HepG2 (cell line): ENCODE results near the gene CLDN14. TPM values are rescaled to one million over a fixed set of nuclear protein-coding genes. Genes with fewer than 3 reads are reported as not detected.

Experiments
- ATAC-seq: fragments of 200-7000 bp; cut with Tn5 transposase; 3 replicates; pipeline ENCODE4 v1.9.1; 2020; ENCODE audit warnings: mild to moderate bottlenecking, moderate library complexity
- BruUV-seq: library from RNA; stranded (reverse); fragments of 400-500 nt; replicated peaks from 2 replicates; lab custom pipeline; 2021; lab: Mats Ljungman, UMichigan
- CTCF ChIA-PET: fragments of 300-600 bp; formaldehyde crosslinking; extraction: SDS; loops from one replicate; lab custom pipeline; 2021; ENCODE audit warnings: low total read pairs, inconsistent platforms, low intra/inter-chr PET ratio; lab: Yijun Ruan, JAX
- POLR2A ChIA-PET: fragments of 350-600 bp; sonication (Branson Sonifier 250); formaldehyde crosslinking; loops from one replicate; lab custom pipeline; 2020; ENCODE audit warnings: antibody characterized with exemption, inconsistent platforms; lab: Yijun Ruan, JAX
- DNase-seq: peaks from one replicate; pipeline ENCODE4 v3.0.0-alpha.2; 2015; ENCODE audit warnings: low spot score
- FAIRE-seq: peaks from 3 replicates; lab custom pipeline; 2011; peaks lifted over from hg19 to GRCh38; lab: Jason Lieb, UNC
- H2AFZ ChIP-seq: one replicate; pipeline ENCODE4 v1.6.1; 2011; ENCODE audit warnings: low read length, inconsistent platforms
- H3K27ac ChIP-seq: fragments of 300-600 bp; 3 replicates; pipeline ENCODE4 v1.8.0; 2011; ENCODE audit warnings: mixed run types, mild to moderate bottlenecking, mixed read lengths, low read length, inconsistent platforms; ENCODE audit not compliant: insufficient read depth; ENCODE audit errors: extremely low read length
- H3K27me3 ChIP-seq, 2 experiments: fragments of 200-600 bp in 1 of 2; 2 replicates in 1 of 2; 3 replicates in 1 of 2; pipeline versions ENCODE4 v1.6.0 to v1.8.0; 2011; ENCODE audit warnings: low read length in 2 of 2, mild to moderate bottlenecking in 2 of 2, moderate library complexity in 2 of 2, inconsistent platforms in 1 of 2; ENCODE audit not compliant: insufficient read depth in 2 of 2, control insufficient read depth in 1 of 2
- H3K36me3 ChIP-seq, 2 experiments: fragments of 200-600 bp in 1 of 2; replicated peaks in 1 of 2; 2 replicates in 1 of 2; 3 replicates in 1 of 2; pipeline versions ENCODE4 v1.5.1 to v1.8.0; 2011; ENCODE audit warnings: low read length in 2 of 2, inconsistent platforms in 1 of 2; ENCODE audit not compliant: insufficient read depth in 2 of 2, control insufficient read depth in 1 of 2
- H3K4me1 ChIP-seq: 2 replicates; pipeline ENCODE4 v1.5.1; 2012; ENCODE audit warnings: low read length, inconsistent platforms; ENCODE audit not compliant: insufficient read depth
- H3K4me2 ChIP-seq: 2 replicates; pipeline ENCODE4 v1.6.0; 2011; ENCODE audit warnings: low read depth, low read length, inconsistent platforms
- H3K4me3 ChIP-seq, 3 experiments: fragments of 200-600 bp in 1 of 3; sonication (generic), shearing (Covaris generic) in 1 of 3; replicated peaks in 1 of 3; 2 replicates each; pipeline ENCODE4 v1.5.1; 2011 to 2016; ENCODE audit warnings: low read length in 3 of 3, inconsistent platforms in 2 of 3, low read depth in 2 of 3, mild to moderate bottlenecking in 2 of 3, control low read depth in 1 of 3, mixed read lengths in 1 of 3; ENCODE audit not compliant: insufficient read depth in 1 of 3
- H3K79me2 ChIP-seq: one replicate; pipeline ENCODE4 v1.6.1; 2011; ENCODE audit warnings: low read length, inconsistent platforms; ENCODE audit not compliant: insufficient read depth
- H3K9ac ChIP-seq: 2 replicates; pipeline ENCODE4 v1.6.0; 2011; ENCODE audit warnings: mild to moderate bottlenecking, low read depth, low read length, inconsistent platforms; ENCODE audit not compliant: insufficient read depth
- H3K9me3 ChIP-seq: 2 replicates; pipeline ENCODE4 v1.5.1; 2012; ENCODE audit warnings: mild to moderate bottlenecking, low read length
- H4K20me1 ChIP-seq: 2 replicates; pipeline ENCODE4 v1.6.0; 2011; ENCODE audit warnings: inconsistent platforms, mild to moderate bottlenecking, low read length, moderate library complexity; ENCODE audit not compliant: insufficient read depth
- CBX5 ChIP-seq: sonication (generic); formaldehyde crosslinking; IDR thresholded peaks from 2 replicates; pipeline ENCODE4 v1.4.0; 2020; ENCODE audit warnings: missing genetic modification reagents, borderline replicate concordance
- GPBP1L1 ChIP-seq: sonication (generic); formaldehyde crosslinking; IDR thresholded peaks from 2 replicates; pipeline ENCODE4 v1.5.0; 2020; ENCODE audit warnings: mild to moderate bottlenecking, missing genetic modification reagents
- SP5 ChIP-seq: IDR thresholded peaks from 2 replicates; pipeline ENCODE4 v1.6.1; 2016; ENCODE audit warnings: low read depth, borderline replicate concordance
- ZNF263 ChIP-seq: sonication (generic); formaldehyde crosslinking; IDR thresholded peaks from 2 replicates; pipeline ENCODE4 v1.4.0; 2020; ENCODE audit warnings: missing genetic modification reagents
- ZNF3 ChIP-seq: IDR thresholded peaks from 2 replicates; pipeline ENCODE4 v1.7.0; 2017; ENCODE audit warnings: inconsistent platforms
- WGBS: methylation state at CpG from one replicate; pipeline ENCODE4 v1.1.6; 2017; ENCODE audit warnings: low lambda C conversion rate; 5-methylcytosine and 5-hydroxymethylcytosine counted together
- in situ Hi-C: cut with HindIII; loops from 2 replicates; pipeline ENCODE4 v1.10.0; 2017; ENCODE audit warnings: low pct_unique_long_range_greater_than_20kb; ENCODE audit not compliant: extremely low pct_ligation_motif_present
- intact Hi-C: fragments of 100-400 bp; cut with micrococcal nuclease; formaldehyde crosslinking; loops from one replicate; pipeline ENCODE4 v1.10.0; 2022; ENCODE audit not compliant: unreplicated experiment
- polyA plus RNA-seq, 8 experiments: library from polyadenylated mRNA; depleted of rRNA in 3 of 8; stranded (reverse) in 7 of 8; unstranded in 1 of 8; fragments of >200 nt; fragmentation: Illumina TruSeq in 4 of 8; extraction: Trizol in 4 of 8; gene quantifications; 2 replicates each; pipeline versions ENCODE4 v1.2.1 to v1.2.3, GENCODE V29; 2011 to 2016; ENCODE audit warnings: low read depth in 4 of 8, missing spikeins in 1 of 8, mixed read lengths in 1 of 8; ENCODE audit not compliant: insufficient read depth in 1 of 8
- total RNA-seq, 5 experiments: library from RNA; depleted of rRNA; stranded (reverse); fragments of >200 nt; fragmentation: Illumina TruSeq; extraction: Trizol; gene quantifications; 2 replicates each; pipeline ENCODE4 v1.2.3, GENCODE V29; 2016; ENCODE audit warnings: low read depth in 1 of 5
- TF ChIP-seq, protein P1 (sequence below): sonication (generic); formaldehyde crosslinking; IDR thresholded peaks from 2 replicates; pipeline ENCODE4 v1.4.0; 2020; ENCODE audit warnings: mild to moderate bottlenecking, low read depth, missing genetic modification reagents

The CLDN14 gene
- total and polyA plus RNA-seq, 2 of the 13 experiments (the other 11 are each of a cell fraction or from before 2014, with no cell fraction given), result 1.1 to 1.4 TPM

DNA sequence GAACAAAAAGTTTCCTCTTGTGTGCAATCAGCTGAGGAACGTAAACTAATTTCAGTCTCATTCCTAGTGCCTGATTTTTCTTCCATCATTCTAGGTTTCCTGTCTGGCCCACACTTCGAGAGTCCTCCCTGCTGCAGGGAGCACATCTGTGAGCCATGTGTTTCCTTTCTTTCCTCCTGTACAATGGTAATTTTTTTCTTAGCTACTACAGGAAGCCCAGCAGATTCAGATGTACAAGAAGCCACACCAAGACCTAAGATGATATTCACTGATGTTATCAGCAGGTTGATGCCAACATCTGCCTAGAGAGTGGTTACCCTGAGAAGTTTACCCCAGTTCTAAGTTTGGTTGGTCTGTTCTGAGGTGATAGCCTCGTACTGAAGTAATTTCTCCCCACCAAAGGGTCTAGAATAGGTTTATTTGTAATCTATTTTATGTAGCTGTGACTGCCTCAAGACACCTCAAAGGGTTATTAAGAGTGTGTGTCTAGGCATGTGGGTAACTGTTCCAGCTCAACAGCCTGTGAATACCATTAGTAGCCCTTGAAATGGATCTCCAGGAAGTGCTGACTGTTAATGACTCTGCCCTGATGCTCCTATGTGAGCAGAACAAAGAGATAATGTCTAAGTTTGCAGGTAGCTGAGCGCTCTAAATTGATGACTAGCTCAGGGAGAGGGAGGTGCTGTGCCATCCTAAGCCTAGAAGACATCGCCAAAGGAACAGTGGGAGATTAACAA is 31.7 kb upstream of the CLDN14 start:
- no peak for FAIRE-seq
- ChIA-PET CTCF (no interaction called here), POLR2A (no interaction called here)
- intact Hi-C loops, result no loop called here
- Histone ChIP-seq H3K27me3 (peaks cover 0 to 23% of the 10 kb centered on the region in 2 experiments; a peak in 2 of 5 replicates), H3K4me3 (no peak overlapping the region), H3K36me3 (no peaks in the 10 kb centered on the region), H3K4me2 (no peak overlapping the region), H4K20me1 (no peaks in the 10 kb centered on the region), H3K9ac (no peak overlapping the region), H3K27ac (no peak overlapping the region), H2AFZ (no peak overlapping the region), H3K4me1 (peaks cover 17% of the 10 kb centered on the region), H3K79me2 (no peaks in the 10 kb centered on the region), H3K9me3 (no peaks in the 10 kb centered on the region)
- ATAC-seq, result no peak
- in situ Hi-C loops, result no loop called here
- no peak for DNase-seq
- TF ChIP-seq CBX5 (CRISPR knock-in tag), result no peak
- no peak for TF ChIP-seq SP5
- TF ChIP-seq GPBP1L1 (CRISPR knock-in tag), result no peak
- TF ChIP-seq ZNF263, result peak; percentile 57; the same call in 1 of the 2 replicates
- TF ChIP-seq ZNF3 (CRISPR knock-in tag), result no peak
- TF ChIP-seq, protein P1, sequence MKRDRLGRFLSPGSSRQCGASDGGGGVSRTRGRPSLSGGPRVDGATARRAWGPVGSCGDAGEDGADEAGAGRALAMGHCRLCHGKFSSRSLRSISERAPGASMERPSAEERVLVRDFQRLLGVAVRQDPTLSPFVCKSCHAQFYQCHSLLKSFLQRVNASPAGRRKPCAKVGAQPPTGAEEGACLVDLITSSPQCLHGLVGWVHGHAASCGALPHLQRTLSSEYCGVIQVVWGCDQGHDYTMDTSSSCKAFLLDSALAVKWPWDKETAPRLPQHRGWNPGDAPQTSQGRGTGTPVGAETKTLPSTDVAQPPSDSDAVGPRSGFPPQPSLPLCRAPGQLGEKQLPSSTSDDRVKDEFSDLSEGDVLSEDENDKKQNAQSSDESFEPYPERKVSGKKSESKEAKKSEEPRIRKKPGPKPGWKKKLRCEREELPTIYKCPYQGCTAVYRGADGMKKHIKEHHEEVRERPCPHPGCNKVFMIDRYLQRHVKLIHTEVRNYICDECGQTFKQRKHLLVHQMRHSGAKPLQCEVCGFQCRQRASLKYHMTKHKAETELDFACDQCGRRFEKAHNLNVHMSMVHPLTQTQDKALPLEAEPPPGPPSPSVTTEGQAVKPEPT (CRISPR knock-in tag), result no peak
- 23% methylated on average over 5 of the region's 5 CpGs for WGBS
- BruUV-seq, result no TSS peak
